HG02870 (cell line): ENCODE data around the gene CXorf49B.
"Not testable (repeated sequence)": the region's sequence is repeated elsewhere in the genome, so short reads cannot be mapped to it uniquely, and the experiment has no call there.

Experiments used
- ATAC-seq: cut with Tn5 transposase; IDR thresholded peaks from one replicate; pipeline ENCODE4 v1.9.1; 2021; ENCODE audit warnings: mild to moderate bottlenecking, moderate library complexity; ENCODE audit not compliant: unreplicated experiment

Gene CXorf49B

DNA sequence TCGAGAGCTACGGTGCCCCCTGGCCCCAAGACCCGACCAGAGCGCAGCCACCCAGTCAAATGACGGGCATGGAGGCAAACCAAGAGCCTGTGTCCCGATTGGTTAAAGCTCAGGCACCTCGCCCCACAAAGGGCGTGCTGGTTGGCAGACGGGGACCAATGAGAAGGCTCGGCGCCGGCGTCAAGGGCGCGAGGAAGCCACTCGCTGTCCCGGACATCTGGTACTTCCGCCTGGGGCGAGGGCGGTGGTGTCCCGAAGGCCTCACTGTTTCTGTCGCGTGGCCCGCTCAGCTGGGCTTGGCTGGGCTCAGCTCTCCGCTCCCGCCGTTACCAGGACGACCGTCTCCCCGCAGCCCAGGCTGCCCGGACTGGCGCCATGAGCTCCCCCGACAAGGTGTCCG lies at the start of gene CXorf49B:
CXorf49B (plus strand) TSS at position 301 of the 400 bp plus-strand sequence; CDS start at position 376, 75 bp downstream.
- ATAC-seq, result not testable (repeated sequence)

DNA sequence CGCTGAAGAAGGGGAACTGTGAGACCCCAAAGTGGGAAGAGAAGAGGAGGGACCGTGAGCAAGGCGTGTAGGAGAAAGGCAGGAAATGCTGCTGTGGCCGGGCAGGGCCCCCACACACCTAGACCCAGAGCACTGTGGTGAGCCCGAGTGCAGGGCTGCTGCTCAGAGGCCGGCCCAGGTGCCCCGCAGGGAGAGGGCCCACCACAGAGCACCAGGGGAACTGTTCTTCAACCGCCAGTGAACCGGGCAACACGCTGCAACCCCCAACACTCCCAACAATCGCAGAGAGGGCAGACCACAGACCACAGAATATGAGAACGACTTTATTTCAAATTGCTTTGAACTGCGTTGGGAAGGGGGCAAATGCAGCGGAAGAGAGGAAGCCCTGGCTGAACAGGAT lies 49.1 kb upstream of the CXorf49B start:
- ATAC-seq, result not testable (repeated sequence)

GRCh38 chrX:71715551-71715950 lies 47.6 kb upstream of the CXorf49B start:
- not testable (repeated sequence) for ATAC-seq

DNA sequence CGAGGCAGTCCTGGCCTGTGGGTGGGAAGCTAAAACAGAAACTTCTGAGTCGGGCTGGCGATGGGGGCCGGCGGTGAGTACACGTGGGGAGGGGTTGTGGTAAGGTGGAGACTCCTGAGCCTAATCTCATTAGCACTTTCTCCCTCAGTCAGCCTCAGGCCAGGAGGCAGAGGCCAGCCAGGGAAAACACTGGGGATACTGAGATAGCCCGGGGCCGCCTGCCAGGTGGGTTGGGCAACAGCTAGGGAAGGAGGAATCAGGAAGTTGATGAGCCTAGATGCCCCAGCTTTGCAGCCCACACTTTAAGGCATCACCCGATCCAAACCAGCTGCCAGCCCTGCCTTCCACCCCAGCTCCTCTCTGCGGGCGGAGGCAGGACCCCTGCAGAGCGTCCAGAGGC lies 46.8 kb upstream of the CXorf49B start:
- ATAC-seq, result not testable (repeated sequence)

DNA sequence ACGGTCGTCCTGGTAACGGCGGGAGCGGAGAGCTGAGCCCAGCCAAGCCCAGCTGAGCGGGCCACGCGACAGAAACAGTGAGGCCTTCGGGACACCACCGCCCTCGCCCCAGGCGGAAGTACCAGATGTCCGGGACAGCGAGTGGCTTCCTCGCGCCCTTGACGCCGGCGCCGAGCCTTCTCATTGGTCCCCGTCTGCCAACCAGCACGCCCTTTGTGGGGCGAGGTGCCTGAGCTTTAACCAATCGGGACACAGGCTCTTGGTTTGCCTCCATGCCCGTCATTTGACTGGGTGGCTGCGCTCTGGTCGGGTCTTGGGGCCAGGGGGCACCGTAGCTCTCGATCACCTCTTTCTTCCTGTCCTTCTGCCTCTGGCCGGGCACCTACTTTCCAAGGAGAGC lies 45.0 kb upstream of the CXorf49B start, which contains the start of gene CXorf49:
CXorf49 (minus strand) TSS at position 101 of the 400 bp plus-strand sequence. CDS start 134 bp downstream, outside the sequence.
- ATAC-seq, result not testable (repeated sequence)

- ATAC-seq, result not testable (repeated sequence)
Measured at GRCh38 chrX:71719195-71719594, 44.0 kb upstream of the CXorf49B start.

- not testable (repeated sequence) for ATAC-seq
Measured at GRCh38 chrX:71720289-71720886, 42.8 kb upstream of the CXorf49B start.

DNA sequence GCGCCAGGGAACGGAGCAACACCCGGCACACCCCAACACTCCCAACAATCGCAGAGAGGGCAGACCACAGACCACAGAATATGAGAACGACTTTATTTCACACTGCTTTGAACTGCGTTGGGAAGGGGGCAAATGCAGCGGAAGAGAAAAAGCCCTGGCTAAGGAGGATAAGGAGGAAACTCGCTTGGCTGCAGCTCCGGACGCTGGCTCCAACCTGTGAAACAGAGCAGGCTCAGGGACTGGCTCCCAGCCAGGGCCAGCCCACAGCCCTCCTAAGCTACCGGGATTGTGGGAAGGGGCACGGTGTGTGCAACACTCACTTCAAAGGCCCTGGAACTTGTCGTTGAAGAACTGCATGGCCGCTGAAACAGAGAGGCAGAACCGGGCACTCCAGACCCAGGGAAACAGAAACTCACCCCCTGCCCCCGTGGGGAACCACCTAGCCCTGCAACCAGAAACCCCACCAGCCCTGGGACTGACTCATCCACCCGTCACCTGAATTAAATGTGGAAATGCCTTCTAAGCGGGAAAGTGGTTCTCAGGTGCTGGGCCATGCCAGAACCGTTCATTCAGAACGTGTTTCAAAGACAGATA lies 2.4 kb upstream of the CXorf49B start:
- ATAC-seq, result not testable (repeated sequence)

- not testable (repeated sequence) for ATAC-seq
Measured at GRCh38 chrX:71764832-71765231, 1.7 kb downstream of the CXorf49B start.

GRCh38 chrX:71765613-71766012 lies 2.5 kb downstream of the CXorf49B start:
- ATAC-seq, result not testable (repeated sequence)

DNA sequence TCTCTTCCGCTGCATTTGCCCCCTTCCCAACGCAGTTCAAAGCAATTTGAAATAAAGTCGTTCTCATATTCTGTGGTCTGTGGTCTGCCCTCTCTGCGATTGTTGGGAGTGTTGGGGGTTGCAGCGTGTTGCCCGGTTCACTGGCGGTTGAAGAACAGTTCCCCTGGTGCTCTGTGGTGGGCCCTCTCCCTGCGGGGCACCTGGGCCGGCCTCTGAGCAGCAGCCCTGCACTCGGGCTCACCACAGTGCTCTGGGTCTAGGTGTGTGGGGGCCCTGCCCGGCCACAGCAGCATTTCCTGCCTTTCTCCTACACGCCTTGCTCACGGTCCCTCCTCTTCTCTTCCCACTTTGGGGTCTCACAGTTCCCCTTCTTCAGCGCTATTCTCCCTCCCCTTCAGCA lies 4.0 kb downstream of the CXorf49B start:
- not testable (repeated sequence) for ATAC-seq

GRCh38 chrX:71778322-71778721 lies 15.2 kb downstream of the CXorf49B start:
- peak; percentile 44 for ATAC-seq

- not testable (repeated sequence) for ATAC-seq
Measured at GRCh38 chrX:71782225-71782949, 19.2 kb downstream of the CXorf49B start.

DNA sequence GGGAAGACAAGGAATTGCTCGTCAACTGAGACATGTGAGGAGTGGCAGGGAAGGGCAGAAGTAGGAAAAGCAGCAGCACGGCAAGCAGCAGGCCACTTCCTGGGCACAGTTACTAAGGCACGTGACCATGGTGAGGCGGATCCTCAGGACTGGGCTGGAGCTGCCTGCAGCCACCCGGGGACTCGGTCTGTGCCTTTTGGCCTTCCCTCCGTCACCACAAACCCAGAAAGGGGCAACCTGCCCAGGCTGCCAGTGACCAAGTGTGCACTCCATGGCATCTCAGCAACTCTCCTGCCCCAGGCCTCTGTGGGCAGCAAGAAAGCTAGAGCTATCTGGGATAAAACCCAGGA lies 19.8 kb downstream of the CXorf49B start:
- not testable (repeated sequence) for ATAC-seq

GRCh38 chrX:71783569-71784347 lies 20.6 kb downstream of the CXorf49B start:
- peak; percentile 38 for ATAC-seq

- ATAC-seq, result peak; percentile 44
Measured at GRCh38 chrX:71784348-71784983, 21.3 kb downstream of the CXorf49B start.

- ATAC-seq, result not testable (repeated sequence)
Measured at GRCh38 chrX:71806450-71806849, 43.3 kb downstream of the CXorf49B start.

DNA sequence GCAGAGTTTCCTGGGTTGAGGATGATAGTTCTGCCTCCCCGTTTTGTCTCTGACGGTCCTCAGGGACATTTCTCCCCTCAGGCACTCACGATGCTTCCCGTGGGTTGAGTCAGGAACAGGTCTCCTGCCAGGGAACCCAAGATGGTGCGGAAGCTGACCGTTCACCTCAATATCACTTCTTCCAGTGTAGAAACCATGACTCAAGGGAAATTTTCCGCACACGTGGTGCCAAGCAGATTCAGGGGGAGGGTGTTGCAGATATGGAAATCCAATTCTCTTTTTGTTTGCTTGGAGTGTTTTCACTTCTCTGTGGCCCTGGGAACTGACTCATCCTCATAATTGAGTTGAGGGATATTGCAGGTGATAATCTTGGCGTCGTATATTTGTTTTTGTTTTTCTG lies 46.7 kb downstream of the CXorf49B start:
- no peak for ATAC-seq

- no peak for ATAC-seq
Measured at GRCh38 chrX:71814123-71814912, 51.2 kb downstream of the CXorf49B start.
